A549 (cell line): ENCODE measurements around the gene ZCCHC24. TPM values are rescaled to one million over a fixed set of nuclear protein-coding genes. Genes with fewer than 3 reads are reported as not detected.

Source experiments
- ATAC-seq, 2 experiments: fragments of 200-7000 bp in 1 of 2; fragments of >200 bp in 1 of 2; cut with Nextera tagmentation in 1 of 2; cut with Tn5 transposase in 1 of 2; 3 replicates each; pipeline versions ENCODE4 v1.8.0 to v1.9.1; 2018 to 2020; ENCODE audit warnings: mild to moderate bottlenecking in 1 of 2, moderate library complexity in 1 of 2
- CTCF ChIA-PET: fragments of 300-600 bp; sonication (Branson Sonifier 250); formaldehyde crosslinking; extraction: SDS; loops from one replicate; lab custom pipeline; 2021; ENCODE audit warnings: antibody characterized with exemption, inconsistent platforms; lab: Yijun Ruan, JAX
- POLR2A ChIA-PET: fragments of 350-600 bp; formaldehyde crosslinking; extraction: SDS; loops from one replicate; lab custom pipeline; 2021; ENCODE audit warnings: antibody characterized with exemption, inconsistent platforms; lab: Yijun Ruan, JAX
- DNase-seq, 2 experiments: peaks; one replicate each; pipeline versions ENCODE4 v3.0.0 to v3.0.0-alpha.2; 2011 to 2016; ENCODE audit warnings: low read depth in 1 of 2, low spot score in 1 of 2
- FAIRE-seq: peaks from 2 replicates; lab custom pipeline; 2011; peaks lifted over from hg19 to GRCh38; lab: Jason Lieb, UNC
- H3K27ac ChIP-seq, 2 experiments: fragments of >200 bp; sonication (Bioruptor Twin); formaldehyde crosslinking; 3 replicates each; pipeline ENCODE4 v1.5.1; 2016 to 2017
- H3K4me1 ChIP-seq: fragments of >200 bp; sonication (Bioruptor Twin); formaldehyde crosslinking; 3 replicates; pipeline ENCODE4 v1.6.1; 2016
- H3K4me2 ChIP-seq: fragments of >200 bp; sonication (Bioruptor Twin); formaldehyde crosslinking; 3 replicates; pipeline ENCODE4 v1.6.1; 2016
- H3K4me3 ChIP-seq: fragments of >200 bp; sonication (Bioruptor Twin); formaldehyde crosslinking; 3 replicates; pipeline ENCODE4 v1.5.1; 2016
- H3K9me3 ChIP-seq: fragments of >200 bp; sonication (Bioruptor Twin); formaldehyde crosslinking; 3 replicates; pipeline ENCODE4 v1.6.1; 2016
- ATOH8 ChIP-seq: fragments of 250-450 bp; sonication (Bioruptor Pico); IDR thresholded peaks from 2 replicates; pipeline ENCODE4 v1.5.0; 2020; ENCODE audit warnings: low read depth, mild to moderate bottlenecking, moderate library complexity
- CBX2 ChIP-seq: fragments of 200-600 bp; sonication (generic); IDR thresholded peaks from 2 replicates; pipeline ENCODE4 v1.6.1; 2016; ENCODE audit warnings: low read depth, mild to moderate bottlenecking, borderline replicate concordance
- FOSB ChIP-seq: fragments of 250-450 bp; sonication (Bioruptor Pico); IDR thresholded peaks from 2 replicates; pipeline ENCODE4 v1.5.0; 2020; ENCODE audit warnings: mild to moderate bottlenecking, moderate library complexity
- FOSL2 ChIP-seq, 2 experiments: fragments of 450-650 bp in 1 of 2; fragments of >200 bp in 1 of 2; sonication (Bioruptor Twin) in 1 of 2; formaldehyde crosslinking; IDR thresholded peaks; 2 replicates each; pipeline versions ENCODE4 v1.5.0 to v1.6.1; 2016 to 2020; ENCODE audit warnings: mild to moderate bottlenecking in 1 of 2, moderate library complexity in 1 of 2
- HEYL ChIP-seq: fragments of 250-450 bp; sonication (Bioruptor Pico); IDR thresholded peaks from 2 replicates; pipeline ENCODE4 v1.8.0; 2021; ENCODE audit warnings: mild to moderate bottlenecking, moderate library complexity
- HMGXB4 ChIP-seq: fragments of 250-450 bp; sonication (Bioruptor Pico); IDR thresholded peaks from 2 replicates; pipeline ENCODE4 v1.5.0; 2021; ENCODE audit warnings: mild to moderate bottlenecking, moderate library complexity, borderline replicate concordance
- JUN ChIP-seq, 2 experiments: fragments of >200 bp; sonication (Bioruptor Twin); formaldehyde crosslinking; IDR thresholded peaks; 2 replicates in 1 of 2; 3 replicates in 1 of 2; pipeline ENCODE4 v1.6.1; 2016 to 2017
- JUNB ChIP-seq: fragments of >200 bp; sonication (Bioruptor Twin); formaldehyde crosslinking; IDR thresholded peaks from 2 replicates; pipeline ENCODE4 v1.6.1; 2016
- KDM1A ChIP-seq: fragments of 200-600 bp; sonication (generic); IDR thresholded peaks from 2 replicates; pipeline ENCODE4 v1.6.1; 2016; ENCODE audit warnings: low read depth, mild to moderate bottlenecking
- KDM5A ChIP-seq: fragments of 200-600 bp; sonication (generic); IDR thresholded peaks from 2 replicates; pipeline ENCODE4 v1.6.1; 2016; ENCODE audit warnings: antibody characterized with exemption, mild to moderate bottlenecking
- MAFK ChIP-seq: fragments of 450-650 bp; IDR thresholded peaks from 2 replicates; pipeline ENCODE4 v1.6.1; 2014; ENCODE audit not compliant: partially characterized antibody
- MYC ChIP-seq: IDR thresholded peaks from 2 replicates; pipeline ENCODE4 v1.6.1; 2012; ENCODE audit warnings: mild to moderate bottlenecking, inconsistent platforms, low read length, improper control_type of control experiment, borderline replicate concordance
- POLR2A ChIP-seq: IDR thresholded peaks from 2 replicates; pipeline ENCODE4 v1.6.1; 2012; ENCODE audit warnings: mild to moderate bottlenecking, low read length
- SMC3 ChIP-seq: fragments of >200 bp; sonication (Bioruptor Twin); formaldehyde crosslinking; IDR thresholded peaks from 3 replicates; pipeline ENCODE4 v1.6.1; 2018; ENCODE audit warnings: inconsistent platforms
- SREBF2 ChIP-seq: fragments of 450-650 bp; IDR thresholded peaks from 2 replicates; pipeline ENCODE4 v1.6.1; 2014; ENCODE audit warnings: mild to moderate bottlenecking, moderate library complexity
- TFCP2L1 ChIP-seq: fragments of 250-450 bp; sonication (Bioruptor Pico); IDR thresholded peaks from 2 replicates; pipeline ENCODE4 v1.5.0; 2021; ENCODE audit warnings: mild to moderate bottlenecking
- USF2 ChIP-seq: fragments of 450-650 bp; IDR thresholded peaks from 2 replicates; pipeline ENCODE4 v1.6.1; 2014; ENCODE audit warnings: antibody characterized with exemption
- ZFP36 ChIP-seq: fragments of 450-650 bp; IDR thresholded peaks from 2 replicates; pipeline ENCODE4 v1.6.1; 2014; ENCODE audit warnings: borderline replicate concordance; ENCODE audit not compliant: partially characterized antibody
- ZNF302 ChIP-seq: fragments of 250-450 bp; sonication (Bioruptor Pico); IDR thresholded peaks from 2 replicates; pipeline ENCODE4 v1.9.0; 2021; ENCODE audit warnings: inconsistent platforms, mild to moderate bottlenecking, moderate library complexity
- WGBS: methylation state at CpG from one replicate; pipeline ENCODE4 v1.1.6; 2017; ENCODE audit errors: missing lambda C conversion rate; 5-methylcytosine and 5-hydroxymethylcytosine counted together
- polyA plus RNA-seq, 4 experiments: library from polyadenylated mRNA; depleted of rRNA in 3 of 4; stranded (reverse); fragments of >200 nt; fragmentation: RNase III in 1 of 4; extraction: RNeasy Plus Mini Kit Qiagen cat#74134 plus additional on column Dnase treatment in 1 of 4; gene quantifications; 2 replicates in 3 of 4; 3 replicates in 1 of 4; pipeline ENCODE4 v1.2.3, GENCODE V29; 2011 to 2017

Gene ZCCHC24
- polyA plus RNA-seq, 2 of the 4 experiments (the other 2 are of a cell fraction): 2.4 to 4.2 TPM

GRCh38 chr10:79342811-79343561, 102.4 kb downstream of the ZCCHC24 start:
- CTCF ChIA-PET: interaction anchor here (1.0 to 1.6 kb wide), 3 partner anchors 11 to 704 kb away, joined by 4 to 6 read pairs (median 5); no protein-coding TSS in a partner anchor
- Histone ChIP-seq H3K4me1 (peaks cover 4% of the 10 kb centered on the region; the same call in 1 of the 3 replicates), H3K4me3 (no peak overlapping the region), H3K27ac (no peak overlapping the region), H3K9me3 (no peaks in the 10 kb centered on the region), H3K4me2 (no peak overlapping the region)
- POLR2A ChIA-PET: no interaction called here
- WGBS: 83% methylated on average over 10 of the region's 10 CpGs
- FAIRE-seq: no peak
- TF ChIP-seq JUN (IDR thresholded peaks at IDR 0.05) (no peak), MAFK (peak; percentile 9)
- ATAC-seq: no peak
- DNase-seq: no peak

- ATAC-seq (no peak), FAIRE-seq (no peak), DNase-seq (no peak)
- POLR2A ChIA-PET: no interaction called here
- Histone ChIP-seq H3K4me1 (peaks cover 4% of the 10 kb centered on the region; the same call in 1 of the 3 replicates), H3K9me3 (no peaks in the 10 kb centered on the region), H3K4me2 (no peak overlapping the region), H3K27ac (no peak overlapping the region), H3K4me3 (no peak overlapping the region)
- WGBS: 83% methylated on average over 5 of the region's 5 CpGs
- CTCF ChIA-PET: interaction anchor here (0.9 to 1.6 kb wide), 4 partner anchors 11 to 705 kb away, joined by 3 to 6 read pairs (median 4); no protein-coding TSS in a partner anchor
- no peak for TF ChIP-seq KDM1A
- no peak for TF ChIP-seq SREBF2
- TF ChIP-seq KDM5A: no peak
- TF ChIP-seq SMC3: no peak
- TF ChIP-seq HMGXB4 (CRISPR knock-in tag): no peak
- no peak for TF ChIP-seq POLR2A
- no peak for TF ChIP-seq ATOH8 (CRISPR knock-in tag)
- no peak for TF ChIP-seq USF2
- TF ChIP-seq CBX2: no peak
- TF ChIP-seq ZNF302: no peak
- TF ChIP-seq FOSB: no peak
- no peak for TF ChIP-seq FOSL2 (IDR thresholded peaks at IDR 0.05)
- TF ChIP-seq FOSL2 (CRISPR knock-in tag; IDR thresholded peaks at IDR 0.05): no peak
- TF ChIP-seq ZFP36: no peak
- TF ChIP-seq MYC: no peak
- no peak for TF ChIP-seq JUNB
- no peak for TF ChIP-seq TFCP2L1 (CRISPR knock-in tag)
- no peak for TF ChIP-seq HEYL (CRISPR knock-in tag)
Observed at GRCh38 chr10:79342295-79342761, 103.1 kb downstream of the ZCCHC24 start.
